Immature natural killer cell (primary cell): ENCODE results near the gene OAS2. TPM values are rescaled to one million over a fixed set of nuclear protein-coding genes. Genes with fewer than 3 reads are reported as not detected.

Experiments used
- DNase-seq, 3 donors: peaks; one replicate each; pipeline ENCODE4 v3.0.0; 2022; ENCODE audit warnings: mixed read lengths in 1 of 3
- H3K27ac Mint-ChIP-seq, 6 donors: one replicate each; pipeline ENCODE4 v1.8.0; 2020; ENCODE audit warnings: mixed read lengths in 6 of 6, mild to moderate bottlenecking in 5 of 6, inconsistent platforms in 4 of 6, moderate library complexity in 3 of 6
- H3K27me3 Mint-ChIP-seq, 3 donors: one replicate each; pipeline ENCODE4 v1.8.0; 2020 to 2021; ENCODE audit warnings: low read depth in 3 of 3, mild to moderate bottlenecking in 3 of 3, mixed read lengths in 3 of 3, moderate library complexity in 3 of 3, inconsistent platforms in 1 of 3
- H3K36me3 Mint-ChIP-seq, 3 donors: one replicate each; pipeline ENCODE4 v1.8.0; 2020; ENCODE audit warnings: mixed read lengths in 3 of 3, inconsistent platforms in 2 of 3, mild to moderate bottlenecking in 2 of 3
- H3K4me1 Mint-ChIP-seq, 2 donors: one replicate each; pipeline ENCODE4 v1.8.0; 2020; ENCODE audit warnings: inconsistent platforms in 2 of 2, mild to moderate bottlenecking in 2 of 2, mixed read lengths in 2 of 2, moderate library complexity in 1 of 2
- H3K4me3 Mint-ChIP-seq, 5 donors: one replicate each; pipeline ENCODE4 v1.8.0; 2020; ENCODE audit warnings: mild to moderate bottlenecking in 5 of 5, mixed read lengths in 5 of 5, inconsistent platforms in 3 of 5, moderate library complexity in 3 of 5
- H3K9me3 Mint-ChIP-seq, 6 donors: one replicate each; pipeline ENCODE4 v1.8.0; 2020; ENCODE audit warnings: mild to moderate bottlenecking in 6 of 6, mixed read lengths in 6 of 6, inconsistent platforms in 4 of 6, moderate library complexity in 3 of 6
- polyA plus RNA-seq, 3 donors: library from polyadenylated mRNA; unstranded; fragments of 300-500 nt; fragmentation: Illumina TruSeq; gene quantifications; one replicate each; pipeline ENCODE4 v1.2.3, GENCODE V29; 2021

The OAS2 gene
- polyA plus RNA-seq, 3 donors from 2014 or later, result 24.3 to 64.5 (median 26.9) TPM

GRCh38 chr12:113052326-113052725, 74.0 kb downstream of the OAS2 start:
- no peak for DNase-seq
- peaks cover 4 to 12% (median 5%) of the 10 kb centered on the region in 3 donors for H3K27me3 Mint-ChIP-seq
- no peak overlapping the region for H3K27ac Mint-ChIP-seq
- peaks cover 7 to 16% of the 10 kb centered on the region in 2 donors for H3K4me1 Mint-ChIP-seq
- no peaks in the 10 kb centered on the region for H3K9me3 Mint-ChIP-seq
- no peaks in the 10 kb centered on the region for H3K36me3 Mint-ChIP-seq
- no peak overlapping the region for H3K4me3 Mint-ChIP-seq

GRCh38 chr12:113054948-113055486, 76.7 kb downstream of the OAS2 start:
- no peak overlapping the region for H3K27ac Mint-ChIP-seq
- H3K27me3 Mint-ChIP-seq, result peaks cover 2 to 7% (median 6%) of the 10 kb centered on the region in 3 donors
- H3K4me3 Mint-ChIP-seq, result peak overlapping the region in 4 of 5 donors; percentile 36 to 69 (median 66)
- H3K4me1 Mint-ChIP-seq, result peaks cover 4 to 17% of the 10 kb centered on the region in 2 donors
- no peak for DNase-seq
- H3K9me3 Mint-ChIP-seq, result no peaks in the 10 kb centered on the region
- H3K36me3 Mint-ChIP-seq, result no peaks in the 10 kb centered on the region

- peak overlapping the region in 1 of 6 donors; percentile 42 for H3K27ac Mint-ChIP-seq
- peaks cover 4 to 17% of the 10 kb centered on the region in 2 donors for H3K4me1 Mint-ChIP-seq
- peaks cover 0 to 6% (median 5%) of the 10 kb centered on the region in 3 donors for H3K27me3 Mint-ChIP-seq
- H3K9me3 Mint-ChIP-seq, result no peaks in the 10 kb centered on the region
- DNase-seq, result no peak
- H3K36me3 Mint-ChIP-seq, result no peaks in the 10 kb centered on the region
- H3K4me3 Mint-ChIP-seq, result peak overlapping the region; percentile 45 to 78 (median 68)
Measured at GRCh38 chr12:113055594-113056380, 77.5 kb downstream of the OAS2 start.

GRCh38 chr12:113056381-113056630, 78.0 kb downstream of the OAS2 start:
- H3K27me3 Mint-ChIP-seq, result peaks cover 0 to 6% (median 5%) of the 10 kb centered on the region in 3 donors
- H3K27ac Mint-ChIP-seq, result peak overlapping the region in 1 of 6 donors; percentile 42
- no peaks in the 10 kb centered on the region for H3K9me3 Mint-ChIP-seq
- peaks cover 4 to 17% of the 10 kb centered on the region in 2 donors for H3K4me1 Mint-ChIP-seq
- H3K4me3 Mint-ChIP-seq, result peak overlapping the region; percentile 45 to 78 (median 68)
- no peaks in the 10 kb centered on the region for H3K36me3 Mint-ChIP-seq
- no peak for DNase-seq

GRCh38 chr12:113056631-113057488, 78.5 kb downstream of the OAS2 start, which contains the start of gene DTX1:
TSS of gene DTX1 (plus strand) at chr12:113056730. CDS start at chr12:113058193, 1,463 bp downstream.
- peak within 1 kb of the TSS; percentile 45 to 78 (median 68) for H3K4me3 Mint-ChIP-seq
- peak within 1 kb of the TSS in 1 of 6 donors; percentile 42 for H3K27ac Mint-ChIP-seq
- H3K4me1 Mint-ChIP-seq, result peaks cover 4 to 17% of the 10 kb centered on the region in 2 donors
- peaks cover 0 to 6% (median 5%) of the 10 kb centered on the region in 3 donors for H3K27me3 Mint-ChIP-seq
- DNase-seq, result peak; percentile 19 to 35 (median 34)
- no peaks in the 10 kb centered on the region for H3K9me3 Mint-ChIP-seq
- H3K36me3 Mint-ChIP-seq, result no peaks in the 10 kb centered on the region

GRCh38 chr12:113057565-113058485, 79.5 kb downstream of the OAS2 start:
- Mint-ChIP-seq H3K27me3 (peaks cover 0 to 6% (median 5%) of the 10 kb centered on the region in 3 donors), H3K27ac (peak overlapping the region in 1 of 6 donors; percentile 14), H3K36me3 (no peaks in the 10 kb centered on the region), H3K4me3 (peak overlapping the region in 4 of 5 donors; percentile 48 to 69 (median 54)), H3K4me1 (peaks cover 4 to 17% of the 10 kb centered on the region in 2 donors), H3K9me3 (no peaks in the 10 kb centered on the region)
- no peak for DNase-seq

- peak overlapping the region in 3 of 5 donors; percentile 6 to 69 (median 67) for H3K4me3 Mint-ChIP-seq
- H3K4me1 Mint-ChIP-seq, result peaks cover 4 to 17% of the 10 kb centered on the region in 2 donors
- peaks cover 0 to 6% (median 5%) of the 10 kb centered on the region in 3 donors for H3K27me3 Mint-ChIP-seq
- H3K36me3 Mint-ChIP-seq, result no peaks in the 10 kb centered on the region
- DNase-seq, result no peak
- no peak overlapping the region for H3K27ac Mint-ChIP-seq
- H3K9me3 Mint-ChIP-seq, result no peaks in the 10 kb centered on the region
Measured at GRCh38 chr12:113058553-113058952, 80.2 kb downstream of the OAS2 start.

GRCh38 chr12:113059071-113059595, 80.8 kb downstream of the OAS2 start:
- Mint-ChIP-seq H3K27me3 (peaks cover 0 to 6% (median 5%) of the 10 kb centered on the region in 3 donors), H3K4me3 (no peak overlapping the region), H3K36me3 (no peaks in the 10 kb centered on the region), H3K27ac (no peak overlapping the region), H3K4me1 (peaks cover 4 to 17% of the 10 kb centered on the region in 2 donors), H3K9me3 (no peaks in the 10 kb centered on the region)
- DNase-seq, result peak; percentile 28 to 50 (median 37)

GRCh38 chr12:113060336-113060960, 82.1 kb downstream of the OAS2 start:
- H3K36me3 Mint-ChIP-seq, result no peaks in the 10 kb centered on the region
- no peaks in the 10 kb centered on the region for H3K9me3 Mint-ChIP-seq
- no peak overlapping the region for H3K4me3 Mint-ChIP-seq
- peaks cover 6 to 10% of the 10 kb centered on the region in 2 donors for H3K4me1 Mint-ChIP-seq
- no peak for DNase-seq
- peaks cover 2 to 8% (median 4%) of the 10 kb centered on the region in 3 donors for H3K27me3 Mint-ChIP-seq
- no peak overlapping the region for H3K27ac Mint-ChIP-seq

- Mint-ChIP-seq H3K4me1 (peaks cover 5 to 7% of the 10 kb centered on the region in 2 donors), H3K27me3 (peaks cover 2 to 9% (median 2%) of the 10 kb centered on the region in 3 donors), H3K9me3 (no peaks in the 10 kb centered on the region), H3K27ac (no peak overlapping the region), H3K36me3 (no peaks in the 10 kb centered on the region), H3K4me3 (no peak overlapping the region)
- no peak for DNase-seq
Measured at GRCh38 chr12:113061061-113061694, 82.9 kb downstream of the OAS2 start.
